ENCODE results near the gene ERCC8. TPM values are rescaled to one million over a fixed set of nuclear protein-coding genes. Genes with fewer than 3 reads are reported as not detected.

ERCC8 gene
- total RNA-seq, 1 donor from 2014 or later: 24.0 TPM

GRCh38 chr5:60826653-60827052 lies 118.2 kb downstream of the ERCC8 start:
- H3K27ac Mint-ChIP-seq (ENCODE audit: unreplicated experiment): no peak overlapping the region
- H3K4me1 Mint-ChIP-seq: no peaks in the 10 kb centered on the region
- no peaks in the 10 kb centered on the region for H3K36me3 Mint-ChIP-seq (ENCODE audit: low read depth)
- no peak for TF ChIP-seq CTCF (conservative IDR thresholded peaks at IDR 0.05)
- H3K9me3 Mint-ChIP-seq: no peaks in the 10 kb centered on the region
- no peaks in the 10 kb centered on the region for H3K27me3 Mint-ChIP-seq (ENCODE audit: low read depth)
- no peak for DNase-seq (ENCODE audit: low read depth, low spot score)
- H3K4me3 Mint-ChIP-seq: no peak overlapping the region

Other genes with a start within 250 kb of the ERCC8 start
- gene DEPDC1B, start 244.9 kb downstream of the ERCC8 start, total RNA-seq: 60.4 and 60.9 TPM in 2 replicates
- gene ELOVL7, start 100.8 kb downstream of the ERCC8 start, total RNA-seq: 0.42 and 0.96 TPM in 2 replicates
- 37.7 and 38.4 TPM in 2 replicates for gene NDUFAF2, start 135 bp upstream of the ERCC8 start, total RNA-seq
- 54.7 and 64.1 TPM in 2 replicates for gene SMIM15, start 217.4 kb upstream of the ERCC8 start, total RNA-seq

Data from neural crest cell (in vitro differentiated cells).